HG03469 (cell line): ENCODE results near the gene HPS5.
"Not testable (repeated sequence)": the region's sequence is repeated elsewhere in the genome, so short reads cannot be mapped to it uniquely, and the experiment has no call there.

Source experiments
- ATAC-seq: cut with Tn5 transposase; IDR thresholded peaks from one replicate; pipeline ENCODE4 v1.9.1; 2021; ENCODE audit warnings: mild to moderate bottlenecking, moderate library complexity, moderate number of reproducible peaks; ENCODE audit not compliant: unreplicated experiment

The HPS5 gene

DNA sequence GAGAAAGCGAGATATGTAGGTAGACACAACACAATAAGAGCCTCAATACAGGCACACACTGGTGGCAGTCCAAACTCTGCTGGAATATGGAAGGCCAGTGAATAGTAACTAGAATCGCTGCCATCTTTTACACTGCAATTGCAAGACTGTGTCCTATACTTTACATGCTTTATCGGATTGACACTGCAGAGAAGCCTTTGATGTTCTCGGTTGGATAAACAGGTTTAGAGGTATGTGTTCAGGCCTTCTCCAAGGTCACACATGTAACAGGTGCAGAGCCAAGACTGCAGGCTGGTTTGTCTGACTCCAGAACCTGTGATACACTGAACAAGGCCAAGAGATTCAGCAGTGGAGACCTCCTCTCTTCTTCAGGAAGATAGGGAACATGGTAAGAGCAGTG, 50.7 kb downstream of the HPS5 start:
- no peak for ATAC-seq

DNA sequence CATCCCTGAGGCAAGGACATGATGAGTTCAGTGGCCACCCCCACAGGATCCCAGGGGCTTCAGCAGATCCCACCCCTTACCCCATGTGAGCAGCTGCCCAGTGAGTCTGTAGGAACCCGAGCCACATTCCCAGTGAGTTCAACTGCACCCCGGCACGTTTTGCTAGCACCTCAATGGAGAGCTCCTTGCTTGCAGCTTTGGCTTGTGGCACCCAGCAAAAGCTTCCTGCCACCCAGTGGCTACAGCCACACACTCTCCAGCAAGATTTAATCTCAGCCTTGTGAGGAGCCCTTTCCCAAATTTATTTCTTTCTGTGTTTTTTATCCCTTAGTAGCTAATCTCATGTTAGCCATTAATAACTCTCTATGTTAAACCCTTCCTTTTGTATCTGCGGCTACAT, 51.8 kb downstream of the HPS5 start:
- no peak for ATAC-seq

DNA sequence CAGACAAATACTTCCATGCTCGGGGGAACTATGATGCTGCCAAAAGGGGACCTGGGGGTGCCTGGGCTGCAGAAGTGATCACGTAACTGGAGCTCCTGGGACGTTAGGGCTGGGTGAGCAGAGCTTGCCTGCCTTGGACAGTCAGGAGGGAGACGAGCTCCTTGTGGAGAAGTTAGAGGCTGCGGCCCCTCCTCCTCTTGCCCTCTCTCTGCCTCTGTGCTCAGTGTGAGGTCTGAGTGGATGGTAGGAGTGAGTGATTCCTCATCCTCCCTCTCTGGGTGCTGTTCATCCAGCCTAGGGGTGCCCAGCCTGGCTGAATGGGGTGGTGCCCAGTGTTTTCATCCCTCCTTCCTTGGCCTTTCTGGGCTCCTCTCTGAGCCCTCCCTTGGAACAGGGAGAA, 52.7 kb downstream of the HPS5 start:
- ATAC-seq: not testable (repeated sequence)

DNA sequence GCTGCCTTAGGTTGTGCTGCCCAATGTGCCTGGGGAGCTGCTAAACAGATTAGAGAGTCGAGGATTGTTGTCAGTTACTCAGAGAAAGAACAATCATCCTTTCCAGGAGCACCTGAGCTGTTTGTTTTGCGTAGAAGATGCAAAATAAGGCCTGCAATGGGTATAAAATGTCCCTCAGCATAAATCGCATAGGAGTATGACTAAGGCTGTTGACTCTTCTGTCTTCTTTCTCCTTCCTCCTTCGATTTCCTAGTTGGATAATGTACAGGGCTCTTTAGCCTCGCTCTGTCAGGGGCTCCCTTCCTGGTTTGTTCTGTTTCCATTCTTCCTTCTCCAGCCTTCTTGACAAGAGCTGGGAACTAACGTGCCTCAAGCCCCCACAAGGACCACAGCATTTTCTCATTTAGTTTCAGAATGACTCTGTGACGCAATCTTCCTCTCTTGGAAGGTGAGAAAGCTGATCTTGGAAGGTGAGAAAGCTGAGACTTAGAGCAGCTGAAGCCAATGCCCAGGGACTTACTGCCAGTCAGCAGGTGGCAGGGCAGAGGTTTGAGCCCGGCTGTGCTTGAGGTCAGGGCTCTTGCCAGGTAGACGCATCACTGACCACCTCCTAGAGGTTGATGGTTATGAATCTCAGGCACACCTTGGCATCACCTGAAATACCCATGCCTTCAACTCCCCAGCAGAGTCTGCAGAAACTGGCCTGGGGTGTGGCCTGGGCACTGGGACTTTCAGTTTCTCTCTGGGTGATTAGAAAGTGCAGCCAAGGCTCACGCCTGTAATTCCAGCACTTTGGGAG, 54.4 kb downstream of the HPS5 start:
- not testable (repeated sequence) for ATAC-seq

DNA sequence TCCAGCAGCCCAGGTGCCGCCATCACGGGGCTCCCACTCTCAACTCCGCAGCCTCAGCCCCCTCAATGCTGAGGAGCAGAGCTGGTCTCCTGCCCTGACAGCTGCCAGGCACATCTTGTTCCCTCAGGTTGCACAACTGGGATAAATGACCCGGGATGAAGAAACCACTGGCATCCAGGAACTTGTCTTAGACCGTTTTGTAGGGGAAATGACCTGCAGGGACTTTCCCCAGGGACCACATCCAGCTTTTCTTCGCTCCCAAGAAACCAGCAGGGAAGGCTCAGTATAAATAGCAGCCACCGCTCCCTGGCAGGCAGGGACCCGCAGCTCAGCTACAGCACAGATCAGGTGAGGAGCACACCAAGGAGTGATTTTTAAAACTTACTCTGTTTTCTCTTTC, 56.0 kb downstream of the HPS5 start, which contains the start of gene SAA1:
SAA1 (plus strand) TSS at position 316 of the 400 bp plus-strand sequence. CDS start 624 bp downstream, outside the sequence.
- no peak for ATAC-seq

DNA sequence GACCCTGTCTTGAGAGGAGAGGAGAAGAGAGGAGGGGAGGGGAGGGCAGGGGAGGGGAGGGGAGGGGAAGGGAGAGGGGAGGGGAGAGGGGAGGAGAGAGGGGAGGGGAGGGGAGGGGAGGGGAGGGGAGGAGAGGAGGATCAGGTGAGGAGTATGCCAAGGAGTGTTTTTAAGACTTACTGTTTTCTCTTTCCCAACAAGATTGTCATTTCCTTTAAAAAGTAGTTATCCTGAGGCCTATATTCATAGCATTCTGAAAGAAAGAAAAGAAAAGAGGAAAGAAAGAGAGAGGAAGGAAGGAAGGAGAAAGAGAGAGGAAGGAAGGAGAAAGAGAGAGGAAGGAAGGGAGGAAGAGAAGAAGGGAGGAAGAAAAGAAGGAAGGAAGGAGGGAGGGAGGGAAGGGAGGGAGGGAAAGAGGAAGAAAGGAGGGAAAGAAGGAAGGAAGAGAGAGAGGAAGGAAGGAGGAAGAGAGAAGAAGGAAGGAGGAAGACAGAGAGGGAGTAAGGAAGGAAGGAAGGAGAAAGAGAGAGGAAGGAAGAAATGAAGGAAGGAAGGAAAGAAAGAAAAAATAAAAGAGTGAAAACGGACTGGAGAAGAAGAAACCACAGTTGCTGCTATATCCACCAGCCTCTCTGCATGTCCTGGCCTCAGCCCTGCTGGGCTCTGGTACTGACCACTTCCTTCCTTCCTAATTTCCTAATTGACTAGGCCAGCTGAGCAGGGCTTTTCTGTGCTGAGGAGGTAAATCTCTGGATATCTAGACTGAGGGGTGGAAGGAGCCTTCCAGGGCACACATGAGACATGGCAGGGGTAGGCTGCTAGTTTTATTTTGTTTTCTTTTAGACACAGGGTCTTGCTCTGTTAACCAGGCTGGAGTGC, 57.0 kb downstream of the HPS5 start:
- ATAC-seq: no peak

DNA sequence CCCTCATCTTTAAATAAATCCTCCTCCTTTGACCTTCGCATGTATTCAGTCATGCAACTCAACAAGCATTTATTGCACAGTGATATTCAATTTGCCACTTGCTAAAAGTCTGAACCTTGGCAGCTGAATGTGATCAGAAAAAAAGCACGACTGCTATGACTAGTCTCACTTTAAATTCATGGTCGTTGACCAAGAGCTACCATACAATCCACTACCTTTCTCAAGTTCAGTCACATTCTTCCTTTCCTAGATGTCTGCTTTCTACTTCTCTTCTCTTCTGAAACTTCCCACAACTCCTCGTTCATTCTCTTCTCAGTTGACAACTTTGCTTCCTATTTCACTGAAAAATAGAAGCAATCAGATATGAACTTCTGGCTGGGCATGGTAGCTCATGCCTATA, 57.9 kb downstream of the HPS5 start:
- peak; percentile 50 for ATAC-seq

DNA sequence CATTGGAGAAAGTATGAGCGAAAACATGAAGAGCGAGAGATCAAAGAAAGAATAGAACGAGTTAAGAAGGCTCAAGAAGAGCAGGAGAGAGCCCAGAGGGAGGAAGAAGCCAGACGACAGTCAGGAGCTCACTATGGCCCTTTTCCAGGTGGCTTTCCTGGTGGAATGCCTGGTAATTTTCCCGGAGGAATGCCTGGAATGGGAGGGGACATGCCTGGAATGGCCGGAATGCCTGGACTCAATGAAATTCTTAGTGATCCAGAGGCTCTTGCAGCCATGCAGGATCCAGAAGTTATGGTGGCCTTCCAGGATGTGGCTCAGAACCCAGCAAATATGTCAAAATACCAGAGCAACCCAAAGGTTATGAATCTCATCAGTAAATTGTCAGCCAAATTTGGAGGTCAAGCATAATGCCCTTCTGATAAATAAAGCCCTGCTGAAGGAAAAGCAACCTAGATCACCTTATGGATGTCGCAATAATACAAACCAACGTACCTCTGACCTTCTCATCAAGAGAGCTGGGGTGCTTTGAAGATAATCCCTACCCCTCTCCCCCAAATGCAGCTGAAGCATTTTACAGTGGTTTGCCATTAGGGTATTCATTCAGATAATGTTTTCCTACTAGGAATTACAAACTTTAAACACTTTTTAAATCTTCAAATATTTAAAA, 59.1 kb downstream of the HPS5 start:
- not testable (repeated sequence) for ATAC-seq

DNA sequence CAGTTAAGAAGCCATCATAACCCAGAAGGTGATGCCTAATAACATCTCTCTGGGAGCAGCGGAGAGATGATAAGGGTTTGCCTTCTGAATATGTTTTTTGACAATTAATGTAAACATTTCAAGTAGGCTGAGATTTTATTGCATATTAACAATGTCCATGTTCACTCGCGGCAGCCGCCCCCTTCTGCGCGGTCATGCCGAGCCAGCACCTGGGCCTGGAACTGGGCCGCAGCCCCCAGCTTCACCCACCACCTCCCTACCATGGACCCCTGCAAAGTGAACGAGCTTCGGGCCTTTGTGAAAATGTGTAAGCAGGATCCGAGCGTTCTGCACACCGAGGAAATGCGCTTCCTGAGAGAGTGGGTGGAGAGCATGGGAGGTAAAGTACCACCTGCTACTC, 60.2 kb downstream of the HPS5 start:
- ATAC-seq: no peak

DNA sequence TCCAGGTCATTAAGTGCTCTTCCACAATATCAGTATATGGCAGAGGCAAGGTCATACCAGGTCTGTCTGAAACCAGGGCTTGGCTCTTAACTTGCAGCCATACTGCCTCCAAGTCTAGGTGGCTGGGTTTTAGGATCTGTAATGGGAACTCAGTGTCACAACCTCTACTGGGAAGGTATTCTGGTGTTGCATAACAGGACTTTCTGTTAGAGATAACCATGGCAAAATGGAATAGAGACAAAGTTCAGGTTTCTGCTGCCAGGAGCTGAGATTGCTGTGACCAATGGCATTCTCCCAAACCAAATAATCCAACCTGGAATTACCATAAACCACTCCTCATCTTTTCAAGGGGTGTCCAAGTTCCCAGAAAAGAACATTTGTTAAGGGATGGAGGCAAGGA, 62.7 kb downstream of the HPS5 start:
- no peak for ATAC-seq

DNA sequence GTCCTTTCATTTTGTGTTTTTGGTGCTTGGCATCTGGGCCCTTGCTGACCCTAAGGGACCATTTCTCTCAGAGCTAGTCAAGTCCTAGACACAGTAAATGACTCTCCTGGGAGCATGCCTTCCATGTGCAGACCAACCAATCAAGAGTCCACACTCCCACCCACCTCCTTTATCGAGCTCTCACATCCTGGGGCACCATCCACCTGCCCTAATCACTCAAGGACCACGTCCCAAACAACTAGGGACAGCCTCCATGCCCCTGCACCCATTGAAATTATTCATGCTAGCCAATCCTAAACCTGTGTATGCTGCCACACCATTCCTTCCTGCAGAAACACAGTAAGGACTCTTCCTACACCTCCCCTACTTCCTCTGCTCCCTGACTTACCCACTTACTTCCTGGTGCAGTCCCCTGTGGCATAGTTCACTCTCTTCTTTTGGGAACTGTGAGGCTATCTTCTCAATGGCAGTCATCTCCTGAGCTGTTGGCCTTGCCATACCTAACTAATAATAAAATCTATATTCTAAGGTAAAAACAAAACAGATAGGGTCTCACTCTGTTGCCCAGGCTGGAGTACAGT, 67.1 kb downstream of the HPS5 start:
- ATAC-seq: no peak

DNA sequence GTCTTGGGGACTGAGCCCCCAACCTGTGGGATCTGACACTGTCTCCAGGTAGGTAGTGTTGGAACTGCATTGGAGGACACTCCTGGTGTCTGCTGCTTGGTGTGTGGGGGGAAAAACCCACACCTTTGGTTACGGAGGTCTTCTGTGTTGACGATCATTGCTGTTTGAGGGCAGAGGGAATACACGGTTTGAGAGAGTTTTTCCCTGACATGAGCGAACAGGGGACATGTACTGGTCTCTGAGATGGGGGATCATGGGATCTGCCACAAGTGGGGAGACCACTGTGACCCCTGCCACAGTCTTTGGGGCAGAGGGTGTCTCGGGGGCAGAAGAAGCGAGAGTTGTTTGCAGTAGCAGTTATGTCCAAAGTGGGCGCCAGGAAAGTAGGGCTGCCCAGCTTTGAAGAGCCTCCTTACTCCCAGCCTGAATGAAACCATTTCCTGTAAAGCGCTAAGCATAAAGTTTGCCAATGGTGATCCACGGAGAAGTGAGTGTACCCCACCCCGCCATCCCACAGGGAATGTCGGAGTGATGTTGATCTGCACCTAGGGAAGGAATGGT, 68.1 kb downstream of the HPS5 start:
- no peak for ATAC-seq

DNA sequence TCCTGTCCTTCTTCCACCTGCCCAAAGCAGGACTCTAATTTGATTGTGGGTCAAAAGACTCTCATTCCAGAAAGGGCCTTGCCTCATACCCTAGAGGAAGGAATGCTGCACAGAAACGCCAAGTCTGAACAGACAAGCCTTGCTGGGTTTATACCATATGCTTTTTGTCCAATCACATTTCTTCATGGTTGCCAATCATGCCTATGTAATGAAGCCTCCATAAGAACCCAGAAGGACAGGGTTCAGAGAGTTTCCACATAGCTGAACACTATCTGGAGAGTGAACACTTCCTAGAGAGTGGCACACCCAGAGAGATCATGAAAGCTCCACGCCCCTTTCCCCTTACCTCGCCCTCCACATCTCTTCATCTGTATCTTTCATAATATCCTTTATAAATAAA, 68.7 kb downstream of the HPS5 start:
- ATAC-seq: no peak

DNA sequence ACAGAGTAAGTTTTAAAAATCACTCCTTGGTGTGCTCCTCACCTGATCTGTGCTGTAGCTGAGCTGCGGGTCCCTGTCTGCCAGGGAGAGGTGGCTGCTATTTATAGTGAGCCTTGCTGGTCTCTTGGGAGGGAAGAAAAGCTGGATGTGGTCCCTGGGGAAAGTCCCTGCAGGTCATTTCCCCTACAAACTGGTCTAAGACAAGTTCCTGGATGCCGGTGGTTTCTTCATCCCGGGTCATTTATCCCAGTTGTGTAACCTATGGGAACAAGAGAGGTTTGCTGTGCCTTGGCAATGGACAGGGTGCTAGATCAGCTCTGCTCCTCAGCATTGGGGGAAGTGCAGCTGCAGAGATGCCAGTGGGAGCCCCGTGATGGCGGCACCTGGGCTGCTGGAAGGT, 73.4 kb downstream of the HPS5 start, which contains the start of gene SAA2:
SAA2 (minus strand) TSS at position 108 of the 400 bp plus-strand sequence. CDS start 657 bp downstream, outside the sequence.
- ATAC-seq: no peak

DNA sequence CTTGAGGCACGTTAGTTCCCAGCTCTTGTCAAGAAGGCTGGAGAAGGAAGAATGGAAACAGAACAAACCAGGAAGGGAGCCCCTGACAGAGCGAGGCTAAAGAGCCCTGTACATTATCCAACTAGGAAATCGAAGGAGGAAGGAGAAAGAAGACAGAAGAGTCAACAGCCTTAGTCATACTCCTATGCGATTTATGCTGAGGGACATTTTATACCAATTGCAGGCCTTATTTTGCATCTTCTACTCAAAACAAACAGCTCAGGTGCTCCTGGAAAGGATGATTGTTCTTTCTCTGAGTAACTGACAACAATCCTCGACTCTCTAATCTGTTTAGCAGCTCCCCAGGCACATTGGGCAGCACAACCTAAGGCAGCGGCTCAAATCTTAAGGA, 74.8 kb downstream of the HPS5 start:
- not testable (repeated sequence) for ATAC-seq

DNA sequence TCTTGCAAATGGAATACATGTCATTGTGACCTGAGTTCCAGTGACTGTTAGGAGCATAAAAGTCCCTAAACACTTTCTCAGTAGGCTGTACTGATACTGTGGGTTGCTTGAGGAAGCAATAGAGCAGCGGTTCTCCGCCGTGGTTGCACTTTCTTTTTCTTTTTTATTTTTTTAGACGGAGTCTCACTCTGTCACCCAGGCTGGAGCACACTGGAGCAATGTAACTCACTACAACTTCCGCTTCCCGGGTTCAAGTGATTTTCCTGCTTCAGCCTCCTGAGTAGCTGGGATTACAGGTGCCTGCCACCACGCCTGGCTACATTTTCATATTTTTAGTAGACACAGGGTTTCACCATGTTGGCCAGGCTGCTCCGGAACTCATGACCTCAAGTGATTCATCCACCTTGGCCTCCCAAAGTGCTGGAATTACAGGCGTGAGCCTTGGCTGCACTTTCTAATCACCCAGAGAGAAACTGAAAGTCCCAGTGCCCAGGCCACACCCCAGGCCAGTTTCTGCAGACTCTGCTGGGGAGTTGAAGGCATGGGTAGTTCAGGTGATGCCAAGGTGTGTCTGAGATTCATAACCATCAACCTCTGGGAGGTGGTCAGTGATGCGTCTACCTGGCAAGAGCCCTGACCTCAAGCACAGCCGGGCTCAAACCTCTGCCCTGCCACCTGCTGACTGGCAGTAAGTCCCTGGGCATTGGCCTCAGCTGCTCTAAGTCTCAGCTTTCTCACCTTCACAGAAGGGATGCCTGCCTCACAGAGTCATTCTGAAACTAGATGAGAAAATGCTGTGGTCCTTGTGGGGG, 75.4 kb downstream of the HPS5 start:
- peak; percentile 70 for ATAC-seq

DNA sequence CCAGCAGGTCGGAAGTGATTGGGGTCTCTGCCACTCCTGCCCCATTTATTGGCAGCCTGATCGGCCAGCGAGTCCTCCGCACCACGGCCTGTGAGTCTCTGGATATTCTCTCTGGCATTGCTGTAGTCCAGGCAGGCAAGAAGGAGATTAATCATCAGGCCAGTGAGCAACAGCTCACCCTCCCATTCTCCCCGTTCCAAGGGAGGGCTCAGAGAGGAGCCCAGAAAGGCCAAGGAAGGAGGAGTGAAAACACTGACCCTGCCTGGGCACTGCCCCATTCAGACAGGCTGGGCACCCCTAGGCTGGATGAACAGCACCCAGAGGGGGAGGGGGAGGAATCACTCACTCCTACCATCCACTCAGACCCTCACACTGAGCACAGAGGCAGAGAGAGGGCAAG, 76.5 kb downstream of the HPS5 start:
- ATAC-seq: no peak

DNA sequence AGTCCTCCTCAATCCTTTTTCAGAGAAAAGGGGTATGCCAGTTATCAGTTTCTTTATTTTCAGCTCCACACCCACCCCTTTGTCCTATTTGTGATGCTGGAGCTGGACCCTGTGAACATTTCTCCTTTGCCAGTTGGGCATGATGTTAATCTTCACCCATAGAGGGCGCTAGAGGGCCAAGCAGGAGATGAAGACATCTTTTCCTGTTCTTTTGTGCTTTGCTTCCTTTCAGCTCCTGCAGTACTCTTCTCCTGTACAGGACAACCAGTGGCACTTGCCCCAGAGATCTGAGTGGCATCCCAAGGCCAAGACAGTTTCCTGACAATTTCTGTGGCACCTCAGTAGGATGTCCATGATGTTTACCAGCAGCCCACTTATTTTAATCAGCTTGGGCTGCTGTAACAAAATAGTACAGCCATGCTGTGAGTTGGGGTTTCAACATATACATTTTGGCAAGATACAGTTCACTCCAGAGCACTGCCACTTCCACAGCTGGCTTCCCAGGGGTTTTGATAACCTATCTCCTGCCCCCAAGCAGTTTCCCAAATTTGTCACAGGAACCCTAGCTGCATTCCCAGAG, 78.1 kb downstream of the HPS5 start:
- no peak for ATAC-seq

DNA sequence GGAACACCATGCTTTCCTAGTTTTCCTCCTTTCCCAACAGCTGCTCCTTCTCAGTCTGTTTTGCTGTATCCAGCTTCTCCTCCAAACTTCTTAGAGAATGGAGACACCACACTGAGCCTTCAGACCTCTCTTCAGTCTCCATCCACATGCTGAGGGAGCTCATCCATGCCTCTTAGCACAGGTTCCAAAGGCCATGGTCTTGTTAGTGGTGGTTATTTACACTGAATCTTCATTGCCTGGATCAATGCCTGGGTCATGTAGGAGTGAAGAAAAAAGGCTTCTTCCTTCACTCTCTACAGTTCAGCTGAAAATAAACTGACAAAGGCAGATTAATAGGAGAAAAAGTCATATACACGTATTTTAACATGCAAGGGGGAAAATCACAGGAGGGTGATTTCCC, 82.3 kb downstream of the HPS5 start:
- no peak for ATAC-seq
